DMS53 treated with DMSO at 0.1 percent for 48 hours (cell line): ENCODE data around the gene AGBL2.
A peak's percentile ranks its signal among the peaks of the same experiment; 100 is the strongest.
"Not testable (repeated sequence)": the region's sequence is repeated elsewhere in the genome, so short reads cannot be mapped to it uniquely, and the experiment has no call there.

Experiments used
- DNase-seq: peaks from one replicate; lab custom pipeline; 2025; ENCODE audit not compliant: unreplicated experiment; lab: John Stamatoyannopoulos, UW

AGBL2 gene, protein sequence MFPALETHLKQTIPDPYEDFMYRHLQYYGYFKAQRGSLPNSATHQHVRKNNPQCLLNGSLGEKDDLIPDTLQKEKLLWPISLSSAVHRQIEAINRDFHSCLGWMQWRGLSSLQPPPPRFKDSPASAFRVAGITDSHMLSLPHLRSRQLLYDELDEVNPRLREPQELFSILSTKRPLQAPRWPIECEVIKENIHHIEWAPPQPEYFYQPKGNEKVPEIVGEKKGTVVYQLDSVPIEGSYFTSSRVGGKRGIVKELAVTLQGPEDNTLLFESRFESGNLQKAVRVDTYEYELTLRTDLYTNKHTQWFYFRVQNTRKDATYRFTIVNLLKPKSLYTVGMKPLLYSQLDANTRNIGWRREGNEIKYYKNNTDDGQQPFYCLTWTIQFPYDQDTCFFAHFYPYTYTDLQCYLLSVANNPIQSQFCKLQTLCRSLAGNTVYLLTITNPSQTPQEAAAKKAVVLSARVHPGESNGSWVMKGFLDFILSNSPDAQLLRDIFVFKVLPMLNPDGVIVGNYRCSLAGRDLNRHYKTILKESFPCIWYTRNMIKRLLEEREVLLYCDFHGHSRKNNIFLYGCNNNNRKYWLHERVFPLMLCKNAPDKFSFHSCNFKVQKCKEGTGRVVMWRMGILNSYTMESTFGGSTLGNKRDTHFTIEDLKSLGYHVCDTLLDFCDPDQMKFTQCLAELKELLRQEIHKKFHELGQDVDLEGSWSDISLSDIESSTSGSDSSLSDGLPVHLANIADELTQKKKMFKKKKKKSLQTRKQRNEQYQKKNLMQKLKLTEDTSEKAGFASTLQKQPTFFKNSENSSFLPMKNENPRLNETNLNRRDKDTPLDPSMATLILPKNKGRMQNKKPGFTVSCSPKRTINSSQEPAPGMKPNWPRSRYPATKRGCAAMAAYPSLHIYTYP

DNA sequence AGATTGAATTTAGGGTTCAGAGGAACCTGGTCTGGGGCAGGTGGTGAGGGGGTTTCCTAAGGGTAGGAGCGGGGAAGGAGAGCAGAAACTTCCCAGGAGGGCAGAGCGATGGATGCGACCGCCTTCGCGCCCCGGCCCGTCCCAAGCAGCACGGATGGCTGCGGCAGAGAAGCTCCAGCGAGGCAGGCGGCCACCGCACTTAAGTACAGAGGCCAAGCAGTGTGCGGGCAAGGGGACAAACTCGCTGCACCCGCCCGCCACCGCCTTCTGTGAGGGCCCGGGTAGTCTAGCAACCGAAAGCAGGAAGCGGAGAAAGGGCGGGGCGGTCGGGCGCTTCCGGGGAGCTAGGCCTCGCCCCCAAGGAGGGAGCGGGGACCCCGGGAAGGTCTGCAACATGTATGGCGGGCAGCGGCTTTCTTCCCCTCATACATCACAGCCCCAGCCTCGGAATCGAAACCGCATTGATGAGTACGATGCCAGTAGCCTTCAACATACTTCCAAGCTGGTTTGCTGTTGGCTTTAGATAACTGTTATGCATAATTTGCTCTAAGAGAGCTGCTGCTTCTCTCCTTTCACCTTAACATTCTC, at the start of gene AGBL2:
Gene AGBL2, minus strand, starts transcription at position 288 of the 588 bp plus-strand sequence. CDS start 719 bp downstream, outside the sequence.
- DNase-seq = peak; percentile 15

DNA sequence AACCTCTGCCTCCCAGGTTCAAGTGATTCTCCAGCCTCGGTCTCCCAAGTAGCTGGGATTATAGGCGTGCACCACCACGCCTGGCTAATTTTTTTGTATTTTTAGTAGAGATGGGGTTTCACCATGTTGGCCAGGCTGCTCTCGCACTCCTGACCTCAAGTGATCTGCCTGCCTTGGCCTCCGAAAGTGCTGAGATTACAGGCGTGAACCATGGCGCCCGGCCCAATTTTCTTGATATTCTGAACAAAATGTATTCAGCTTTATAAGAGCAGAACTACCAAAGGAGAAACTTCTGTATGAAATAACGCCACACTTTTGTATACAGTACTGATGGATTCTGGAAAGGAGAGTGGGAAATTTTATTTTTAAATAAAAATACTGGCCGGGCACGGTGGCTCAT, 44.1 kb upstream of the AGBL2 start:
- not testable (repeated sequence) for DNase-seq

DNA sequence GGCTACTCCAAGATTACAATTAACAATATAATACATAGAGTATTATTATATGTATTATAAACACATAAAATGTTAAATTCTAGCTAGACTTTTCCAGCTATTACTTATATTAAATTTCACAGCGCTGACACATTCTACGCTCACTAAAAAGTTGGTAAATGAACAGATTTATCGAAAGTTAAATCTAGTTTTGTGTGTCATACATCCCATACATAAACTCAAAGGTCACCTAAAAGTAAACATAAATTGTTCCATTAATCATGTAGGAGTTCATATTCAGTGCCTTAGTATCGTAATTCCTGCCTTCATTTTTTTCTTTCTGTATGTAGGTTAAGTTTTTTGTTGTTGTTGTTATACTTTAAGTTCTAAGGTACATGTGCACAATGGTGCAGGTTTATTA, 41.0 kb upstream of the AGBL2 start:
- DNase-seq = no peak

DNA sequence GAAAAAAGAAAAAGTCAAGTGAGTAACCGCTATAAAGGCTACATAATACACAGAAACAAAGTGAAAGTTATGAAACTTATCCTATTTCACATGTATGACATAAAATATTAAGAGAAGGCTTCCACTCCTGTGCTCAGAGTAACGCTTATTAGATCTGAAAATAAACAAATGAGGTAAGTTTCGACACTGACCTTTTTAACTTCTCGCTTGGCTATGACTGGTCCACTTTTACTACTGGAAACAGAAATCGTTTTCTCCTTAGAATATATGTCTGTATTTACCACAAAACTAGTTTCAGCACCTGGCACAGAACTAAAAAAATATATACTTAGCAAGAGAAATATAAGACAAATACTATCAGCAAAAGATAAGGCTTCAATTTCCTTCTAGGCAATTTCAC, 35.6 kb upstream of the AGBL2 start:
- no peak for DNase-seq

DNA sequence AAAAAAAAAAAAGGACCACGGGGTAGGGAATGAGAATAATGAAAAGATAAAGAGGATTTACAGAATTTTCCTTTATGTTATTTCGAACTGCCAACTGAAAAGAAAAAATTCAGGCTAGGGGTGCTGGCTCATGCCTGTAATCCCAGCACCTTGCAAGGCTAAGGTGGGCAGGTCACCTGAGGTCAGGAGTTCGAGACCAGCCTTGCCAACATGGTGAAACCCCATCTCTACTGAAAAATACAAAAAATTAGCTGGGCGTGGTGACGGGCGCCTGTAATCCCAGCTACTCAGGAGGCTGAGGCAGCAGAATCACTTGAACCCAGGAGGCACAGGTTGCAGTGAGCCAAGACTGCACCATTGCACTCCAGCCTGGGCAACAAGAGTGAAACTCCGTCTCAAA, 27.3 kb upstream of the AGBL2 start:
- DNase-seq = not testable (repeated sequence)

DNA sequence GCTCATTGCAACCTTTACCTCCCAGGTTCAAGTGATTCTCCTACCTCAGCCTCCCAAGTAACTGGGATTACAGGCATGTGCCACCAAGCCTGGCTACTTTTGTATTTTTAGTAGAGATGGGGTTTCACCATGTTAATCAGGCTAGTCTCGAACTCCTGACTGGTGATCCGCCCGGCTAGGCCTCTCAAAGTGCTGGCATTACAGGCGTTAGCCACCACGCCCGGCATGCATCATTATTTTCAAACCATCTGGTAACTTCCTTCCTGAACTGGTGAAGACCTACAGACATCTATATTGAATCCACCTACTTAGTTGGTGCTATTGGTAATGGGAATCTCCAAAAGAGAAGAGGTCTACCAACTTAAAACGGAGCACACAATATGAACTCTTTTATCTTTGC, 22.6 kb upstream of the AGBL2 start:
- DNase-seq = not testable (repeated sequence)

DNA sequence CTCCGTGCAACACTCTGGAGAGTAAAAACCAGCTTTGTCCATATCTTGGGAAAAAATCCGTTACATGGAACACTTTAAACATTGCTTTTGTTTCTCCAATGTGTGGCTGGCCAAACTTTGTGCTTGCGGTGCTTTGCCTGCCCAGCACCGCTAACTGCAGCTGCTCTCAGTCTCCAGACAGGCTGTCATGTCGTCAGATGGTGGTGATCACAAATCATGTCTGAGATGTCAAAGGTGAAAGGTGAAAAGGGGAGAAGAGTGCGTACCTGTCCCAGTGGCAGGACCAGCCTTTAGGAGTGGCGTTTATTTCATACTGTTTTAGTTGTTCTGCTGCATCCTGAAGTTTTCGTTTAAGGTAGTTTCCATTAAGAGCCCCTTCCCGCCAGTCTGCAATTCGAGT, 17.1 kb upstream of the AGBL2 start:
- no peak for DNase-seq

DNA sequence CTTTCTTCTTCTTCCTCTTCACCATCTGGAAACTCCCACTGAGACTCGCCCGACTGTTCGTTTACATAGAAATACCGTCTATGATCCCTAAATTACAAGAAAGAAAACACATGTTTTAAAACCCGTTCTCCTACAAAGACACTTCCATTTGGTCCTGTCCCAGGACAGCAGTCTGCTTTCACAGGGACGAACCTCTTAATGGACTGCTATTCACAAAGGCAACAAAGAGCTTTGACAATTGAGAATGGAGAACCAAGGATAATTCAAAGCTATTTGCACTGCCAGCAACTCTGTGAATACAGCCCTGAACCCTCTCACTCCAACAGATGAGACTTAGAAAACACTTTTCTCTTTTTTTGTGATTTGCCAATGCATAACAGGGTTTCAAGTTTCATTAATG, 16.3 kb upstream of the AGBL2 start:
- DNase-seq = no peak

DNA sequence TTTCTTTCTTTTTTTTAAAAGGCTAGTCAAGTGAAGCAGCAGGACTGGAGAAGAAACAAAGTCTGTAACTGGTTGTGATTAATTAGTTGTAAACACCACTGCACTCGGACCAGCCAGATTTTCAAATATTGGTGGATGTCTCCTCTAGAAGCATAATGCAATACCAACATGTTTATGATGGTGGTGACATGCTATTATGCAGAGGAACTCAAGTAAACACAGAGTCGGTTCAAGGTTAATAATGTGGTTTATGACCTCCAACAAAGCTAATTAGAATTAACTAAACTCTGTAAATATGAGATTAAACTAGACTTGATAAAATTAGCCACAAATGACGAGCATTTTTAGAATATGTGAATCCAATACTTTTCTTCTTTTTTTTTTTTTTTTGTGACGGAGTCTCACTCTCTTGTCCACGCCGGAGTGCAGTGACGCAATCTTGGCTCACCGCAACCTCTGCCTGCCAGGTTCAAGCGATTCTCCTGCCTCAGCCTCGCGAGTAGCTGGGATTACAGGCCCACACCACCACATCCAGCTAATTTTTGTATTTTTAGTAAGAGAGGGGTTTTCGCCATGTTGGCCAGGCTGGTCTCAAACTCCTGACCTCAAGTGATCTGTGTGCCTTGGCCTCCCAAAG, 11.8 kb upstream of the AGBL2 start:
- no peak for DNase-seq

DNA sequence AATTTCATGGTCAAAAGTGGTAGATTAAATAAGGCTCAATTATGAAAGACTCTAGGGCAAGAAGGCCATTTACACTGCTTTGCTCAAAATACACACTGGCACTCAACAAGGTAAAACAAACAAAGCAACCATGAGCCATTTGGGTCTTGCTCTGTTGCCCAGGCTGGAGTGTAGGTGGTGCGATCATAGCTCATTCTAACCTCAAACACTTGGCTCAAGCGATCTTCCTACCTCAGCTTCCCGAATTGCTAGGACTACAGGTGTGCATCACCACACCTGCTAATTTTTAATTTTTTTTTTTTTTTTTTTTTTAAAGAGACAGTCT, 10.9 kb upstream of the AGBL2 start:
- DNase-seq = no peak

DNA sequence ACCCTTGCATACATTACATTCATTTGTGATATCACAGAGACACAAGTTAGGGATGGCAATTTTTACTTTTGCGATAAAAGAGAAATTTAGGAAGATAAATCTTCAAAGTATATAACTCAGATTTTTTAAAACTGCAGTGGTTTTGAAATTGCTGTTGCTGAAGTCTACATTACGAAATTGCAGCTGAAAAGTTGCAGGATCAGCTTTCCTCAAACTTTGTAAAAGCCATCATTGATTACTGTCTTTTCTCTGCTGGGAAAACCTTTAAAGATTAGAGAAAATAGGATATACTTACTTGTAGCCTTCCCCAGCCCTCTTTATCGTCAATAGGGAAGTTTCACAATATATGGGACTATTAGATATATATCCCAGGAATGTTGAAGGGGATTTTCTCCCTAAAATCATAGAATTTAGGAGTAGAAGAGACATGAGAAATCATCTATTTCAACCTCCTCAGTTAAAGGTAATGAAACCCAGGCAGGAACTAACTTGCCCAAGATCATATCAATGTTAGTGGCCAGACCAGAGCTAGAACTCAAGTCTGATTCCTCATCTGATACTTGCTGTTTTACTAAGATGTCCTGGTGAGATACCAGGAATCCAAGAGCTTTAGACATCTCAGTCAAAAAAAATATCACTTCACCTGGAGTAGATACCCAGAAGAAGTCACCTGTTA, 10.4 kb upstream of the AGBL2 start:
- no peak for DNase-seq

DNA sequence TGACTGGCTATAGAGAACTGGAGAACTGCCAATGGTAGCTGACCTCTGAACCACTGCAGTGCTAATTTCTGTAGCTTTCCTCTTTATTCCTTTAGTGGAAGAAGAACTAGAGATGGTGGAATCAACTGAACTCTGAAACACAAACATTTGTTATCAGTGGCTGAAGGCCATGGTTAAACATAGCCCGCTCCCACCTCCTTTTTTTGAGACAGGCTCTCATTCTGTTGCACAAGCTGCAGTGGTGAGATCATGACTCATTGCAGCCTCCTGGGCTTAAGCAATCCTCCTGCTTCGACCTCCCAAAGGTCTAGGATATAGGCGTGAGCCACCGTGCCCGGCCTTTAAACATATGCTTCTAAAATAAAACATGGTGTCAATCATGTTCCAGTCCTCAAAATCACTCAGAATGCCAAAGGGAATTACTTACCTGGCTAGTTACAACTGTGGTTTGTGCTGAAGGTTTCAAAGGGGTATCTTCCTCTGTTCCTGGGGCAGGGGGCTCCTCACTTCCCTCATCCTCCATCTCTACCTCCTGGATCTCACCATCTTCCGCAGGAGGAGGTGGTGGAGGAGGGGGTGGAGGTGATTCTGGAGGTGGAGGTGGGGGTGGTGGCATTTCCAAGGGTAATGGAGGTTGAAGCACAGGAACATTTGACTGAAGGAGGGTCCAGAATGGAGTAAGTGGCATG, 9.0 kb upstream of the AGBL2 start:
- DNase-seq = no peak

DNA sequence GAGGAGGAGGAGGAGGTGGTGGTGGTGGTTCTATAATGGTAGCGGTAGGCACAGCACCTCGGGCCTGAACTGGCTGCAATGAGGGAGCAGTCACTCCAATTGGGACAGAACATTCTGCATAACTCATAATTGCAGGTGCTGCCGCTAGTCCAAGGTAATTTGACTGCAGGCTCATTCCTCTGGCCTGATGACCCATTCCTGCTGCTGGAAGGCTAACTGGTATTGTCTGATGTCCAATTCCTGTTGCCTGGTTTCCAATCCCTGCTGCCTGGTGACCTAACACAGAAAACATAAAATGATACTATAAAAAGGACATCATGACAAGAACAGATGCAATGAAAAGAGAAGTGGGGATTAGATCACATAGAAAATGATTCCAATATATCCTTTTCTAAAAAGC, 7.9 kb upstream of the AGBL2 start:
- no peak for DNase-seq

DNA sequence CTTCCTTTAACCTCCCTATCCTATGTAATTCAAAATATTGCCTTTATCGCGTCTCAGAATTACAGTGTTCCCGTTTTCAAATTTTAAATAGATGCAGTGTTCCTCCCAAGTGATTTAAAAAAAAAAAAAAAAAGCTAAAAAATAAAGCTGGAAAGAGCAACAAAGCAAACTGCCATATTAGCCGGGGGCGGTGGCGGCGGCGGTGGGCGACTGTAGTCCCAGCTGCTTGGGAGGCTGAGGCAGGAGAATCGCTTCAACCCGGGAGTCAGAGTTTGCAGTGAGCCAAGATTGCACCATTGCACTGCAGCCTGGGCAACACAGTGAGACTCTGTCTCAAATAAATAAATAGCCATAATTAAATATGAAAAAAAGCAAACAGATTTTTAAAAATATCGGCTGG, 5.5 kb upstream of the AGBL2 start:
- no peak for DNase-seq

DNA sequence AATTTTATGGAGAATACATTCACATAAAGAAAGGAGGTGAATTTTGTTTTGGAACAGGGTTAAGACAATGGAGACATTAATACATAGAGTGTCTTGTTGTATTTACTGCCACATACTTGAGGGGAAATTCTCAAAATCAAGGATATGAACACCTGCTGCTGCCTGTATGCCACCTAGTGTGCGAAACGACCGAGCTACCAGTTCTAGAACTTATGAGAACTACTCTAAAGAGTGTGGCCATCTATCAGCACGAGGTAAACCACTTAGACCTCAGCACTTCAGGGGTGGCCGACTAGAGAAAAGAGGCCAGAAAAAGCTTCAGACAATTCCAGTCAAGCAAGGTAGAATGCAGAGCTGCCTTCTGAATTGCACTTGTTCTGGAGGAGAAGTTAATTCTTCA, 1.5 kb upstream of the AGBL2 start:
- no peak for DNase-seq

DNA sequence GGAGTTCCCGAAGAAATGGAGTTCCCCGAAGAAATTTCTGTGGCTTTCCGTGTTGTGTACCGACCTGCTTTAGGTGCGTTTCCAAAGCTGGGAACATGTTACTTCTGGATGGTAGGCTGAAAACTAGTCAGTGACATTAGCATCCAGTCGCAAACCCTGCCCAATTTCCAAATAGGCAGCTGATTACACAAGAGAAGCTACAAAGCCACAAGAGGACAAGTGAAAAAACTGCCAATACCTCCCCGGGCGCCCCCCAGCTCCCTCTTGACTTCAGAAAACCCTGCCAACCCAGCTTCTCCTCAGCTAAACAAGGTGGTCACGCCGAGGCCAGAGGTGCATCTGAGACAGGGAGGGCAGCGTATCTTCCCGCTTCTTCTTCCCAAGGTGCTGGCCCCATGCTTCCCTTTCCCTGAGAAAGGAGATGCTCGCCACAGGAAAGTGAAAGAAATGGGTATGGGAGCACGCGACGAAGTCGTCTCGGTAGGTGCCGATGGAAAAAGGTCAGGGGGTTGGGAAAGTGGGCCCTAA, 551 bp downstream of the AGBL2 start:
- DNase-seq = no peak

DNA sequence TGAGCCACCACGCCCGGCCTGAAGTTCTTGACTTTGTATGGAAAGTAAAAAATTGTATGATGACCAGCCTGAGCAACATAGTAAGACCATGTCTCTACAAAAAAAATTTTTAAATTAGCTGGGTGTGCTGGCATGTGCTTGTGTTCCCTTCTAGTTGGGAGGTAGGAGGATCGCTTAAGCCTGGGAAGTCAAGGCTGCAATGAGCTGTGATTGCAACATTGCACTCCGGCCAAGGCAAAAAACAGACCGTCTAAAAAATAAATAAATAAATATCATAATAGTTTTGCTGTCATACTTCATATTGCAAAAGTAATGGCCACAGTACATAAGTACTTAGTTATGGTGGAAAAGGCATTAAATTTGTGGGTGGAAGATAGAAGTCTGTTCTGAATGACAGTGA, 3.4 kb downstream of the AGBL2 start:
- no peak for DNase-seq

DNA sequence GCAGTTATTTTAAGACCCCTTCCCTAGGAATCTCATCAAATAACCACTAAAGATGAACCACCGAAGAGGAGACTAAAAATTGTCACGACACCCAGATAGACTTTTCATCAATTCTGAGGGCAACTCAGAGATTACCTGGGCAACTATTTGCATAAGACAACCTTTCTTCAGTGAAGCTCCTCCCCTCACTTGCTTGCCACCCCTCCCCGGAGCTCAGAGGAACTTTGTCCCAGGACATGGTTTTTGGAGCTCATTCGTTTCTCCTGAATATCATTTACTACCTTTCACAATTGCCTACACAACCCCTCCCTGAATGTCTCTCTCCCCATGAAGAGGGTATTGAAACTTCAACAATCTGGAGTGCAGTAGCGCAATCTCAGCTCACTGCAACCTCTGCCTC, 3.9 kb downstream of the AGBL2 start:
- no peak for DNase-seq

DNA sequence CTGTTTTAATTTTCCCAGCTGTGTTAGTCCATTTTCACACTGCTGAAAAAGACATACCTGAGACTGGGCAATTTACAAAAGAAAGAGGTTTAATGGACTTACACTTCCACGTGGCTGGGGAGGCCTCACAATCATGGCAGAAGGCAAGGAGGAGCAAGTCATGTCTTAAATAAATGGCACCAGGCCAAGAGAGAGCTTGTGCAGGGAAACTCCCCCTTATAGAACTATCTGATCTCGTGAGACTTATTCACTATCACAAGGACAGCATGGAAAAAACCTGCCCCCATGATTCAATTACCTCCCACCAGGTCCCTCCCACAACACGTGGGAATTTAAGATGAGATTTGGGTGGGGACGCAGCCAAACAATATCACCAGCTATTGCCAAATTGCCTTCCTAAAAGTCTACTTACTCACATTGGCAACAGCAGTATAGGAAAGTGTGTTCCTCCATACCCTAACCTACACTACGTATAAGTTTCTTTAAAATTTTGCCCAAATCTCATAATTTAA, 7.8 kb downstream of the AGBL2 start:
- not testable (repeated sequence) for DNase-seq

DNA sequence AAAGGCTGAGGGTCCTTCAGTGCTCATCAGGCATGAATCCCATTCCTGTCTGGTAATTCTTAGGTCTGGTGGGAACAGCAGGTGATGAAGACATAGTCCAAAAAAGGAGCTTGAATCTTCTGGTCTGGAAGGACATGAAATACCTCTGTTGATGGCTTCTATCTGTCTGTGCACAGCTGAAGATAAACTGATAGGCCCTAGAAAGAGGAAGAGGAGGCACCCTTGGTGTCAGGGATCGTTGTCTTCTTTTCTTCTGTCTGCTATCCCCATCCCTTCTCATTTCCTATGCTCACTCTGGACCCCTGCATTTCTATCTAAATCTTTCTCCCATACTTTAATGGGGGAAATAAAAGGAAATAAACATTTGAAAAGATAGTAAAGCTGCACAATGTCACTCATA, 9.4 kb downstream of the AGBL2 start:
- DNase-seq = no peak
